ENCODE results near the gene EHHADH.

EHHADH gene

DNA sequence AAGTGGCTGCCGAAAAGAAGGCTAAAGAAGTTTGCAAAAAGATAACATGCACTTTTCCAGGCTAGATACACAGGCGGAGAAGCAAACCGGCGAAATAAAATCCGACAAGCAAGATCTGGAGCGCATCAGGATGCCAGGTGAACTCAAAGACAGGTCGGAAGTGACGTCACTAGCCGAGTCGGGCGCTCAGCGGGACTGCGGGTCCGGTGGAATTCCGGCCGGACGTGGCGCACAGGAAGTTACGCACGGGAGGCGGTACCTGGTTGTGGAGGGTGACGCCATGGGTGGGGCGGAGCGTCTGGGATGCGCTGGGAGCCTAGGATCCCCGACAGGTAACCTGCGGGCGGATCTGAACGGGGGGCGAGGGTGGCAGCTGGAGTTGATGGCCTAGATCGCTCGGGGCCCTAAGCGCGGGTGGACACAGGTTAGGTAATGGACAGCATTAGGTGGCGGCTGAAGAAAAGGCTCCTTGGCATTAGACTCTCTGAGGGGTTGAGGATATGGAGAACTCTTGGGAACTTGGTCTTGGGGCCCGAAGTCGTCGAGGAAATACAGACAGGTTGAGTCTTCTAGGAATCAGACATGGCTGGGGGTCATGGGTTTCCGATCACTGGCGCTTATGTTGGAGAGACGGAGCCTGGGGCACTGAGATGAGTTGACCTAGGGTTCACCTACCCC, 29.0 kb upstream of the EHHADH start:
- POLR2A ChIA-PET, result no interaction called here
- CTCF ChIA-PET, result no interaction called here
- Histone ChIP-seq H3K27ac (ENCODE audit: insufficient read depth in 1 of 2, low read depth in 1 of 2, low read length in 2 of 2, poor library complexity in 1 of 2, severe bottlenecking in 2 of 2) (peak overlapping the region; percentile 9 to 36), H3K36me3 (ENCODE audit: control insufficient read depth in 4 of 4, insufficient read depth in 4 of 4, low read length in 3 of 4) (peaks cover 0 to 2% (median under 1%) of the 10 kb centered on the region in 4 experiments), H3K4me3 (ENCODE audit: control insufficient read depth in 1 of 7, extremely low read depth in 1 of 7, insufficient read depth in 4 of 7, low read depth in 2 of 7, low read length in 6 of 7) (peak overlapping the region; percentile 54 to 96 (median 89)), H3K4me1 (ENCODE audit: control extremely low read depth in 1 of 4, control insufficient read depth in 4 of 4, insufficient read depth in 4 of 4, low read length in 3 of 4) (peaks cover 3 to 19% (median 14%) of the 10 kb centered on the region in 4 experiments), H3K27me3 (replicated peaks in 2 of 5; ENCODE audit: control insufficient read depth in 4 of 5, insufficient read depth in 5 of 5, low read length in 4 of 5) (no peaks in the 10 kb centered on the region), H3K9me3 (ENCODE audit: control extremely low read depth in 1 of 5, control insufficient read depth in 4 of 5, insufficient read depth in 2 of 5, low read depth in 1 of 5, low read length in 4 of 5) (peaks cover 0 to 2% (median 0%) of the 10 kb centered on the region in 5 experiments)
- peak; percentile 96 to 97 (median 96) for DNase-seq
- 7% methylated on average over 40 of the region's 41 CpGs for WGBS (ENCODE audit: insufficient coverage)

- peak; percentile 51 to 82 (median 73) for DNase-seq
- CTCF ChIA-PET, result interaction anchor here (1.0 to 1.5 kb wide), 2 partner anchors 12 to 249 kb away, joined by 3 to 4 read pairs; no protein-coding TSS in a partner anchor
These were observed 26.9 kb upstream of the EHHADH start for GRCh38 chr3:185280572-185281365.

DNA sequence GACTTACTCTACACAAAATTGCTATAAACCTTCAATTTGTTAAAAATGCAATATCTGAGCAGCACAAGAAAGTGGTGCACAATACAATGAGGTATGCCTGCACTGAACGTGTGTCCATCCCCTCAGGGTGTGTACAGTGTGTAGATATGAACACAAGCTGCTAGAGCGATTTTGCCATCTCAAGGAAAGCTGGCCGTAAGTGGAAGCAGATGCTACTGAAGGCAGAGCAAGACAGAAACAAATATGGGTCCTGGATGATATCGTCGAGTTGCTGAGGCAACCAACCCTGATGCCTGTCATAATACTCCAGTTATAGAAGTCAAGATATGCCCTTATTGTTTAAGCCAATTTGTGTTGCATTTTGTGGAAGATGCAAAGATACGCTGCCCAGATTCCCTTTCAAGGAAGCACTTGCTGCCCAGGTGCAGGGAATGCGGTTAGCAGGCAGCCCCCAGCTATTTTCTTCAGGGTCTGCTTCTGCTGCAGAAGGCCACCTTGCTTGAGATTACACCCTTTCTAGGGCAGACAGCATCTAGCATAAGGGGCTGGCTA, 25.8 kb upstream of the EHHADH start:
- no peaks in the 10 kb centered on the region for H3K36me3 ChIP-seq (ENCODE audit: control insufficient read depth in 4 of 4, insufficient read depth in 4 of 4, low read length in 3 of 4)
- H3K9me3 ChIP-seq (ENCODE audit: control extremely low read depth in 1 of 5, control insufficient read depth in 4 of 5, insufficient read depth in 2 of 5, low read depth in 1 of 5, low read length in 4 of 5), result peaks cover 0 to 2% (median 0%) of the 10 kb centered on the region in 5 experiments
- no peak overlapping the region for H3K27ac ChIP-seq (ENCODE audit: insufficient read depth in 1 of 2, low read depth in 1 of 2, low read length in 2 of 2, poor library complexity in 1 of 2, severe bottlenecking in 2 of 2)
- 99% methylated on average over 7 of the region's 7 CpGs for WGBS (ENCODE audit: insufficient coverage)
- no peak overlapping the region for H3K4me3 ChIP-seq (ENCODE audit: control insufficient read depth in 1 of 7, extremely low read depth in 1 of 7, insufficient read depth in 4 of 7, low read depth in 2 of 7, low read length in 6 of 7)
- POLR2A ChIA-PET, result no interaction called here
- peaks cover 0 to 4% (median 0%) of the 10 kb centered on the region in 5 experiments for H3K27me3 ChIP-seq (replicated peaks in 2 of 5; ENCODE audit: control insufficient read depth in 4 of 5, insufficient read depth in 5 of 5, low read length in 4 of 5)
- CTCF ChIA-PET, result interaction anchor here (1.5 kb wide), 1 partner anchor 11 kb away, joined by 4 read pairs; no protein-coding TSS in a partner anchor
- peaks cover 3 to 19% (median 14%) of the 10 kb centered on the region in 4 experiments for H3K4me1 ChIP-seq (ENCODE audit: control extremely low read depth in 1 of 4, control insufficient read depth in 4 of 4, insufficient read depth in 4 of 4, low read length in 3 of 4)
- DNase-seq, result no peak

More at GRCh38 chr3:185280572-185281365, 26.9 kb upstream of the EHHADH start:
- Histone ChIP-seq H3K9me3 (ENCODE audit: control extremely low read depth in 1 of 5, control insufficient read depth in 4 of 5, insufficient read depth in 2 of 5, low read depth in 1 of 5, low read length in 4 of 5) (peaks cover 0 to 2% (median 0%) of the 10 kb centered on the region in 5 experiments), H3K27ac (ENCODE audit: insufficient read depth in 1 of 2, low read depth in 1 of 2, low read length in 2 of 2, poor library complexity in 1 of 2, severe bottlenecking in 2 of 2) (no peak overlapping the region), H3K36me3 (ENCODE audit: control insufficient read depth in 4 of 4, insufficient read depth in 4 of 4, low read length in 3 of 4) (no peaks in the 10 kb centered on the region), H3K4me3 (ENCODE audit: control insufficient read depth in 1 of 7, extremely low read depth in 1 of 7, insufficient read depth in 4 of 7, low read depth in 2 of 7, low read length in 6 of 7) (no peak overlapping the region), H3K4me1 (ENCODE audit: control extremely low read depth in 1 of 4, control insufficient read depth in 4 of 4, insufficient read depth in 4 of 4, low read length in 3 of 4) (peaks cover 3 to 19% (median 14%) of the 10 kb centered on the region in 4 experiments), H3K27me3 (replicated peaks in 2 of 5; ENCODE audit: control insufficient read depth in 4 of 5, insufficient read depth in 5 of 5, low read length in 4 of 5) (peaks cover 0 to 4% (median 0%) of the 10 kb centered on the region in 5 experiments)
- no CpG with 5 or more reads among the region's 4 CpGs for WGBS (ENCODE audit: insufficient coverage)
- POLR2A ChIA-PET, result no interaction called here

- H3K4me1 ChIP-seq (ENCODE audit: control extremely low read depth in 1 of 4, control insufficient read depth in 4 of 4, insufficient read depth in 4 of 4, low read length in 3 of 4), result peaks cover 0 to 4% (median under 1%) of the 10 kb centered on the region in 4 experiments
- no peaks in the 10 kb centered on the region for H3K9me3 ChIP-seq (ENCODE audit: control extremely low read depth in 1 of 5, control insufficient read depth in 4 of 5, insufficient read depth in 2 of 5, low read depth in 1 of 5, low read length in 4 of 5)
- ChIA-PET POLR2A (no interaction called here), CTCF (no interaction called here)
- WGBS (ENCODE audit: insufficient coverage), result 100% methylated on average over 4 of the region's 4 CpGs
- H3K36me3 ChIP-seq (ENCODE audit: control insufficient read depth in 4 of 4, insufficient read depth in 4 of 4, low read length in 3 of 4), result no peaks in the 10 kb centered on the region
- no peak overlapping the region for H3K4me3 ChIP-seq (ENCODE audit: control insufficient read depth in 1 of 7, extremely low read depth in 1 of 7, insufficient read depth in 4 of 7, low read depth in 2 of 7, low read length in 6 of 7)
- no peak overlapping the region for H3K27ac ChIP-seq (ENCODE audit: insufficient read depth in 1 of 2, low read depth in 1 of 2, low read length in 2 of 2, poor library complexity in 1 of 2, severe bottlenecking in 2 of 2)
- DNase-seq, result no peak
- H3K27me3 ChIP-seq (replicated peaks in 2 of 5; ENCODE audit: control insufficient read depth in 4 of 5, insufficient read depth in 5 of 5, low read length in 4 of 5), result peaks cover 2 to 8% (median 4%) of the 10 kb centered on the region in 5 experiments
These were observed 22.6 kb upstream of the EHHADH start for GRCh38 chr3:185276415-185276814.

DNA sequence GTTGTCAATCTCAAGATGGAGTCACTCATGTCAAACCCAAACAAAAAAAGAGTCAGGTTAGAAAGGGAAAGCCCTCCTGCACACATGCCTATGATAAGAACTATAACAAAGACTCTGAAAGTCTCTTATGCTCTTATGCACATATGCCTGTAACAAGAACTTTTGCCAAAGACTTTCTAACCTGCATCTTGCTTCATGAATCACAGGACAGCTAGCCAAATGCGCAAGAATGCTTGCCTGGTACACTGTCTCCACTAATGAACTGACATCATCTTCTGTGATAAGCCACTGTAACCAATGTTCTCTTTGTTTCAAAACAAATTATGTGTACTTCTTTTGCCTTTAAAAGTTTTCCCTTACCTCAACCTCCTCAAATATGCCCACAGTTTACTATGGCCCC, 18.2 kb upstream of the EHHADH start:
- H3K27ac ChIP-seq (ENCODE audit: insufficient read depth in 1 of 2, low read depth in 1 of 2, low read length in 2 of 2, poor library complexity in 1 of 2, severe bottlenecking in 2 of 2), result no peak overlapping the region
- no peaks in the 10 kb centered on the region for H3K36me3 ChIP-seq (ENCODE audit: control insufficient read depth in 4 of 4, insufficient read depth in 4 of 4, low read length in 3 of 4)
- H3K4me3 ChIP-seq (ENCODE audit: control insufficient read depth in 1 of 7, extremely low read depth in 1 of 7, insufficient read depth in 4 of 7, low read depth in 2 of 7, low read length in 6 of 7), result no peak overlapping the region
- CTCF ChIA-PET, result no interaction called here
- POLR2A ChIA-PET, result no interaction called here
- H3K4me1 ChIP-seq (ENCODE audit: control extremely low read depth in 1 of 4, control insufficient read depth in 4 of 4, insufficient read depth in 4 of 4, low read length in 3 of 4), result no peaks in the 10 kb centered on the region
- H3K27me3 ChIP-seq (replicated peaks in 2 of 5; ENCODE audit: control insufficient read depth in 4 of 5, insufficient read depth in 5 of 5, low read length in 4 of 5), result peaks cover 2 to 19% (median 4%) of the 10 kb centered on the region in 5 experiments
- 100% methylated on average over 1 of the region's 1 CpG for WGBS (ENCODE audit: insufficient coverage)
- H3K9me3 ChIP-seq (ENCODE audit: control extremely low read depth in 1 of 5, control insufficient read depth in 4 of 5, insufficient read depth in 2 of 5, low read depth in 1 of 5, low read length in 4 of 5), result no peaks in the 10 kb centered on the region
- no peak for DNase-seq

GRCh38 chr3:185270956-185271332, 17.1 kb upstream of the EHHADH start:
- Histone ChIP-seq H3K4me1 (ENCODE audit: control extremely low read depth in 1 of 4, control insufficient read depth in 4 of 4, insufficient read depth in 4 of 4, low read length in 3 of 4) (no peaks in the 10 kb centered on the region), H3K27ac (ENCODE audit: insufficient read depth in 1 of 2, low read depth in 1 of 2, low read length in 2 of 2, poor library complexity in 1 of 2, severe bottlenecking in 2 of 2) (no peak overlapping the region), H3K4me3 (ENCODE audit: control insufficient read depth in 1 of 7, extremely low read depth in 1 of 7, insufficient read depth in 4 of 7, low read depth in 2 of 7, low read length in 6 of 7) (no peak overlapping the region), H3K9me3 (ENCODE audit: control extremely low read depth in 1 of 5, control insufficient read depth in 4 of 5, insufficient read depth in 2 of 5, low read depth in 1 of 5, low read length in 4 of 5) (no peaks in the 10 kb centered on the region), H3K36me3 (ENCODE audit: control insufficient read depth in 4 of 4, insufficient read depth in 4 of 4, low read length in 3 of 4) (no peaks in the 10 kb centered on the region), H3K27me3 (replicated peaks in 2 of 5; ENCODE audit: control insufficient read depth in 4 of 5, insufficient read depth in 5 of 5, low read length in 4 of 5) (peaks cover 0 to 19% (median 3%) of the 10 kb centered on the region in 5 experiments)
- 83% methylated on average over 2 of the region's 4 CpGs for WGBS (ENCODE audit: insufficient coverage)
- CTCF ChIA-PET, result interaction anchor here (1.4 to 1.6 kb wide), 2 partner anchors 17 to 18 kb away, joined by 3 read pairs; partner anchors contain the start of gene EHHADH
- no peak for DNase-seq
- POLR2A ChIA-PET, result no interaction called here
